Subcutaneous abdominal adipose tissue (tissue), 5 donors: ENCODE measurements around the gene NLK.
"Not testable (repeated sequence)": the region's sequence is repeated elsewhere in the genome, so short reads cannot be mapped to it uniquely, and the experiment has no call there.

Source experiments
- H3K27ac ChIP-seq: one replicate; pipeline ENCODE4 v1.7.0; 2013; ENCODE audit warnings: low read depth, mild to moderate bottlenecking, inconsistent platforms, low read length, moderate library complexity
- H3K27me3 ChIP-seq, 5 donors: one replicate each; pipeline ENCODE4 v1.7.0; 2013; ENCODE audit warnings: low read length in 5 of 5, inconsistent platforms in 1 of 5; ENCODE audit not compliant: control insufficient read depth in 5 of 5, insufficient read depth in 4 of 5
- H3K36me3 ChIP-seq, 5 donors: one replicate each; pipeline ENCODE4 v1.7.0; 2013; ENCODE audit warnings: low read length in 5 of 5; ENCODE audit not compliant: control insufficient read depth in 5 of 5, insufficient read depth in 5 of 5
- H3K4me1 ChIP-seq, 5 donors: one replicate each; pipeline ENCODE4 v1.7.0; 2013; ENCODE audit warnings: low read length in 5 of 5, mild to moderate bottlenecking in 3 of 5, moderate library complexity in 1 of 5; ENCODE audit not compliant: control insufficient read depth in 5 of 5, insufficient read depth in 5 of 5
- H3K4me3 ChIP-seq, 5 donors: one replicate each; pipeline ENCODE4 v1.7.0; 2013; ENCODE audit warnings: low read length in 5 of 5, low read depth in 1 of 5
- H3K9ac ChIP-seq, 5 donors: one replicate each; pipeline ENCODE4 v1.7.0; 2013; ENCODE audit warnings: low read length in 5 of 5, mild to moderate bottlenecking in 4 of 5, moderate library complexity in 3 of 5
- H3K9me3 ChIP-seq, 5 donors: one replicate each; pipeline ENCODE4 v1.7.0; 2013; ENCODE audit warnings: low read length in 5 of 5; ENCODE audit not compliant: control insufficient read depth in 5 of 5
- donor health status: healthy.
- donor health status: healthy.
- donor health status: healthy.
- donor health status: healthy.
- donor health status: healthy.

NLK gene

DNA sequence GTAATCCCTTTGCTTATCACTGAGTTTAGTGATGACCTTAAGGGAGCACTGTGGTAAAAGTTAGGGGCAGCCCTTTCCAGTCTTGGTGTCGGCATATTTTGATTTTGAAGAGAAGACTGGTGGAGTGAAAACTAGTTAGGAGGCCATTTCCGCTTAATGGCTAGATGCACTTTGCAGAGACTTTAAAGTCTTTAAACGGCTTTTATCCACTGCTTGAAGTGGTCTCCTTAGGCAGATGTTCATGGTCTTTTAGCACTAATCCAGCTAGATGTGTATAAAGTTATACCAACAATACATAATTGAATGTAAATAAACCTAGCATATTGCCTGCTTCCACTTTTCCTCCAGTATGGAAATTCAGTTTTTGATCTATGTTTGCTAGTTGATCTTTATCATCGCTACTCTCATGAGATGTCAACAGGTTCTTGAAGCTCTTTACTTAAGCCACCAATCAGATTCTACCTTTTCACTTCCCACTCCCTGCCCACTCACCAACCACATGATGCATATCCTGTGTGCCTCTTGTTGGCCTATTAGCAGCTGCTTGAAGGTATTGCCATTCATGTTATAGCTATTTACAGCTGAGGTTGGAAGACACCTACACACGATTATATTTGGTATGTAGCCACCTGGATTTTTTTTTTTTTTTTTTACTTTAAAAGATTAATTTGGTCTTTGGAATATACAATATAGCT, 132.0 kb downstream of the NLK start:
- Histone ChIP-seq H3K27ac (no peak overlapping the region), H3K36me3 (peaks cover 9 to 23% (median 15%) of the 10 kb centered on the region in 5 donors), H3K27me3 (no peaks in the 10 kb centered on the region), H3K4me3 (no peak overlapping the region), H3K4me1 (no peaks in the 10 kb centered on the region), H3K9me3 (no peaks in the 10 kb centered on the region), H3K9ac (no peak overlapping the region)

DNA sequence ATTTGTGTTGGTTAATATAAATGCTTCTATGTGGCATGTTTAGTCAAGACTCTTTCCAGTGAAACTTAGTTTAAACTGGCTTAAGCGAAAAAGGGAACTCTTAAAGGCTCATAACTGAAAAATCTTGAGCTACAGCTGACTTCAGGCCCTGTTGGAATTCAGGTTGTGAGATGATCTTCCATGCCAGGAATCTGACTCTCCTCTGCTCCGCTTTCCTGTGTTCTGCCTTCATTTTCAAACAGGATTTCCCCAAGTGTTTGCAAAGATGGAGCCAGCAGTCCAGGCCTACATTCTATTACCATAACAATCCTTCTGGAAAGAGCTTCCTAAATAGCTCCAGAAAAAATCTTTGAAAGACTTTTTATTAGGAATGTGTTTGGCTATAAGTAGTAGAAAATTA, 134.9 kb downstream of the NLK start:
- no peaks in the 10 kb centered on the region for H3K4me1 ChIP-seq
- no peak overlapping the region for H3K4me3 ChIP-seq
- H3K27me3 ChIP-seq: no peaks in the 10 kb centered on the region
- H3K27ac ChIP-seq: no peak overlapping the region
- no peaks in the 10 kb centered on the region for H3K9me3 ChIP-seq
- no peak overlapping the region for H3K9ac ChIP-seq
- peaks cover 7 to 26% (median 11%) of the 10 kb centered on the region in 5 donors for H3K36me3 ChIP-seq

DNA sequence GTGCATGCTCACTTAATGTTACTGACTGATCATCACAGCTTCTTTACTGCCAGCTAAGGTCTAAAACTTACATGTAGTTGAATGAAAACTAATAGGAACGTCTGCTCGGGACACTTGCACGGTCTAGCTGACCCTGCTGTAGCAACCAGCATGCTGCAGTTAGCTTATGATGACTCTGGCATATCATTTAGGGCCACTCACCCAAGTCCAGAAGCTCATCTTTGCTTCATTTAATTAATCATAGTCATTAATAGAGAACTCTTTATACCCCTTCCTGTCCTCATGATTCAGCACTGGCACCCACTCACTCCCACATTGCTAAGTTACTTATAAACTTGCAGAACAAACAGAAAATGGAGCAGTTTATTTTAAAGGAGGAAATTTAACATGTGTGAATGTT, 136.3 kb downstream of the NLK start:
- Histone ChIP-seq H3K4me1 (no peaks in the 10 kb centered on the region), H3K27ac (no peak overlapping the region), H3K9me3 (no peaks in the 10 kb centered on the region), H3K9ac (no peak overlapping the region), H3K27me3 (no peaks in the 10 kb centered on the region), H3K4me3 (no peak overlapping the region), H3K36me3 (peaks cover 0 to 12% (median 1%) of the 10 kb centered on the region in 5 donors)

DNA sequence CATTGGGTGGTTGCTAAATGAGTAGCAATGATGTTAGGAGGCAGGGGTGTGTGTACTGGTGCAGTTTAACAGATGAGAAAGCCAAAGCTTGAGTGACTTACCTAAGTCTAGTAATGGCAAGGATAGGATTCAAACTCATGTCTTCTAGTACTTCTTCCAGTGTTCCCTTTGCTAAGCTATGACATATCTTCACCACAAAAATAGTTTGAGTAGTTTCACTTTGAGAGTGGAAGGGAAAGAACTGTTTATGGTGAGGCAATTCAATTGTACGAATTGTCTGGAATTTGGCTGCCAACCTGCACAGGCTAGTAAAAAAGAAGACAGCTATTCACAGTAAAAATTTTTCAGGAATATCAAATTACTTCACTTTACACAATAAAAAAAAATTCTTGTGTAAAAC, 138.0 kb downstream of the NLK start:
- Histone ChIP-seq H3K36me3 (peaks cover 0 to 16% (median 6%) of the 10 kb centered on the region in 5 donors), H3K4me3 (no peak overlapping the region), H3K9ac (no peak overlapping the region), H3K27me3 (no peaks in the 10 kb centered on the region), H3K4me1 (no peaks in the 10 kb centered on the region), H3K9me3 (no peaks in the 10 kb centered on the region), H3K27ac (no peak overlapping the region)

DNA sequence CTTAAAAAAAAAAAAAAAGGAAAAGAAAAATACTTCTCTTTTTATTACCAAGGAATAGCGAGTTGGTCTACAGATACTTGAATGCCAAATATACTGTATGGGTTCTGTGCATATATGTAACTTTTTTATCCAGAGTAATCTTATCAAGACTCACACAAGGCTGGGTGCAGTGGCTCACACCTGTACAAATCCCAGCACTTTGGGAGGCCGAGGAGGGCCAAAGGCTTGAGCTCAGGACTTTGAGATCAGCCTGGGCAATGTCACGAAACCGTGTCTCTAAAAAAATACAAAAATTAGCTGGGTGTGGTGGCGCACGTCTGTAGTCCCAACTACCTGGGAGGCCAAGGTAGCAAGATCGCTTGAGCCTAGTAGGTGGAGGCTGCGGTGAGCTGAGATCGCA, 139.1 kb downstream of the NLK start:
- H3K4me1 ChIP-seq: no peaks in the 10 kb centered on the region

DNA sequence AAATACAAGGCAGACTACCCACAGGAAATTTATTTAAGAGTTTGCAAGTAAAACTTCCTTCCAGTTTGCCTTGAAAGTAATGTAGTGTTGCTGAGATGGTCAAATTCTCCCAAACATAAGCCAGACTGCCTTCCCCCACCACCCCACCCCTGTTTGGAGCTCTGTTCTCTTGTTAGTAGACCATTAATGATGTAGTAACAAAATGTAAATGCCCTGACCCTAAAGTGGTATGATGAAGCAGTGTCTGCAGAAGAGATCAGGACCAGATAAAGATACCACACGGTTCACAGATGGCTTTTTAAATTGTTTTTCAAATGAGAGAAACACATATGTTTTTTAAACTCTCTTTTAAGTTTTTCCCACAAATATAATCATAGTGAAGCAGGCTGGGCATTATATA, 140.1 kb downstream of the NLK start:
- no peak overlapping the region for H3K4me3 ChIP-seq
- no peaks in the 10 kb centered on the region for H3K4me1 ChIP-seq
- H3K27me3 ChIP-seq: no peaks in the 10 kb centered on the region
- H3K36me3 ChIP-seq: peaks cover 7 to 23% (median 15%) of the 10 kb centered on the region in 5 donors
- H3K9ac ChIP-seq: no peak overlapping the region
- no peaks in the 10 kb centered on the region for H3K9me3 ChIP-seq
- H3K27ac ChIP-seq: no peak overlapping the region

More for the DNA sequence above, 139.1 kb downstream of the NLK start:
- Histone ChIP-seq H3K27ac (no peak overlapping the region), H3K36me3 (peaks cover 4 to 19% (median 15%) of the 10 kb centered on the region in 5 donors), H3K9me3 (no peaks in the 10 kb centered on the region), H3K27me3 (no peaks in the 10 kb centered on the region), H3K9ac (no peak overlapping the region), H3K4me3 (no peak overlapping the region)

DNA sequence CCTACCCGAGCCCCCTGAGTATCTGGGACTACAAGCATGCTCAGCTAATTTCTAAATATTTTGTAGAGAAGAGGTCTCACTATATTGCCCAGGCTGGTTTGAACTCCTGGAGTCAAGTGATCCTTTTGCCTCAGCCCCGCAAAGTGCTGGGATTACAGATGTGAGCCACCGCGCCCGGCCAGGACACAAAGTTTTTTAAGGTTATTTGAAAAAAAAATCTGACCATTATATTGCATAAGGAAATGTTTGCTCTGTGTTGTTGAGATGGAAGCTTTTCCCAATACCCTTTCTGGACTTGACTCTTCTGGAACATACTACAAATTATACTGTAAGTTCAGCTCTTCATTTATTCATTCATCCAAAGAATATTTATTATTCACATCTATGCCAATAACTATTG, 143.2 kb downstream of the NLK start:
- no peaks in the 10 kb centered on the region for H3K27me3 ChIP-seq
- H3K36me3 ChIP-seq: peaks cover 9 to 20% (median 17%) of the 10 kb centered on the region in 5 donors
- H3K9me3 ChIP-seq: no peaks in the 10 kb centered on the region
- H3K27ac ChIP-seq: no peak overlapping the region
- H3K9ac ChIP-seq: no peak overlapping the region
- peaks cover 0 to 3% (median 0%) of the 10 kb centered on the region in 5 donors for H3K4me1 ChIP-seq
- no peak overlapping the region for H3K4me3 ChIP-seq

DNA sequence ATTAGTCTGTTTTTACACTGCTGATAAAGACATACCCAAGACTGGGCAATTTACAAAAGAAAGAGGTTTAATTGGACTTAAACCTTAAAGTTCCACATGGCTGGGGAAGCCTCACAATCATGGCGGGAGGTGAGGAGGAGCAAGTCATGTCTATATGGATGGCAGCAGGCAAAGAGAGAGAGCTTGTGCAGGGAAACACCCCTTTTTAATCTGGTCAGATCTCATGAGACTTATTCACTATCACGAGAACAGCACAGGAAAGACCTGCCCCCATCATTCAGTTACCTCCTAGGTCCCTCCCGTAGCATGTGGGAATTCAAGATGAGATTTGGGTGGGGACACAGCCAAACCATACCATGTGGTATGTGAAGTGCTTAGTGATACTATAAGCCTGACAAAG, 144.0 kb downstream of the NLK start:
- not testable (repeated sequence) for H3K4me1 ChIP-seq, H3K27me3 ChIP-seq, H3K4me3 ChIP-seq, H3K27ac ChIP-seq, H3K9ac ChIP-seq, H3K9me3 ChIP-seq
- peaks cover 9 to 22% (median 18%) of the 10 kb centered on the region in 5 donors for H3K36me3 ChIP-seq

DNA sequence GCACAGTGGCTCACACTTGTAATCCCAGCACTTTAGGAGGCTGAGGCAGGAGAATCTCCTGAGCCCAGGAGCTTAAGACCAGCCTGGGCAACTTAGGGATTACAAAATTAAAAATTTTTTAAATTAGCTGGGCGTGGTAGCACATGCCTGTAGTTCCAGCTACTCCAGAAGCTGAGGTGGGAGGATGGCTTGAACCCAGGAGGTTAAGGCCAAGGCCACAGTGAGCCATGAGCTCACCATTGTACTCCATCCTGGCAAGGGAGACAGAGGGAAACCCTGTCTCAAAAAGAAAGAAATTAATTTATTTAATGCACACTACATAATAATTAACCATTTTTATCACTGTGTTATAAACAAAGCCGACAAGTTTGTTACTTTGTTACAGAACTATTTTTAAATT, 145.5 kb downstream of the NLK start:
- Histone ChIP-seq H3K4me3 (no peak overlapping the region), H3K27me3 (no peaks in the 10 kb centered on the region), H3K27ac (no peak overlapping the region), H3K9ac (no peak overlapping the region), H3K36me3 (peaks cover 15 to 34% (median 21%) of the 10 kb centered on the region in 5 donors), H3K9me3 (no peaks in the 10 kb centered on the region), H3K4me1 (peaks cover 0 to 3% (median under 1%) of the 10 kb centered on the region in 5 donors)

DNA sequence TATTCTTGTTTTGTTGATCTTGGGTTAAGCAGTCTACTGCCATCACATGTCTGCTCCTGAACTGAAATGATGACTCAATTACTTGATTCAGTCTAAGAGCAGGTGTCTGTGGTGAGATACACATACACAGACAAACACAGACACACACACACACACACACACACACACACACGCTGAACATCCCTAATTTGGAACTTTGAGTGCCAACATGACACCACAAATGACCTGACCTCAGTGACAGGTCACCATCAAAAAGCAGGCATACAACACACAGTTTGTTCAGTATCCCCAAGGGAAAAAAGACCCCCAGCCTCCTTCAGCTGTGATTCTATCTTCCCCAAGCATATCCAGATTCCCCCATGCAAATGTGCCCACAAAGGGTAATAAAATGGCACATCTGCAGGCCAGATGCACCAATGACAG, 146.4 kb downstream of the NLK start:
- Histone ChIP-seq H3K27me3 (no peaks in the 10 kb centered on the region), H3K4me3 (no peak overlapping the region), H3K27ac (no peak overlapping the region), H3K36me3 (peaks cover 19 to 39% (median 25%) of the 10 kb centered on the region in 5 donors), H3K4me1 (peaks cover 0 to 8% (median 3%) of the 10 kb centered on the region in 5 donors), H3K9ac (no peak overlapping the region), H3K9me3 (no peaks in the 10 kb centered on the region)
